Activated T-helper 9 cell treated with anti-CD3 and anti-CD28 coated beads, Interleukin-2, amount 50 U/mL, for 16 hours (primary cell): ENCODE results near the gene EXOC4.
"Not testable (repeated sequence)": the region's sequence is repeated elsewhere in the genome, so short reads cannot be mapped to it uniquely, and the experiment has no call there.

Experiments used
- DNase-seq: peaks from one replicate; pipeline ENCODE4 v3.0.0-alpha.2; 2020; ENCODE audit warnings: low read depth

Gene EXOC4

GRCh38 chr7:133635541-133635940, 382.7 kb downstream of the EXOC4 start:
- no peak for DNase-seq

GRCh38 chr7:133638857-133639256, 386.0 kb downstream of the EXOC4 start:
- DNase-seq, result no peak

DNA sequence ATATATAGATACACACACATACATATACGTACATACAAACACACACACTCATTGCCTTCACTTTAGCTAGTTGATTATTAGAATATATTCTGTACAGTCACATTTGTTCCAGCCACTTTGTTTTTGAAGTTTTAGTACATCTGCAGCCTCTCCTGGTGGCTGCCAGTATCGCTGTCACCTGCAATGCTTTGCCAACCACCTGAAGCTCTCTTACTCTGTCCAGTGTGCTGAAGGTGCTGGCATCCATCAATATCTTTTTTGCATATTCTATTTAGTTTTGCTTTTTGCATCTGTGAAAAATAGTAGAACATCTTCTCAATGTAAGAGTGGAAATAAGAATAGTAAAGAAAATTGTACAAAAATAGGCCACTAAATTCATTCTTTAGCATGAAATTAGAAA, 388.6 kb downstream of the EXOC4 start:
- no peak for DNase-seq

GRCh38 chr7:133642907-133643306, 390.0 kb downstream of the EXOC4 start:
- no peak for DNase-seq

GRCh38 chr7:133643652-133644051, 390.8 kb downstream of the EXOC4 start:
- DNase-seq, result not testable (repeated sequence)

GRCh38 chr7:133645884-133646391, 393.1 kb downstream of the EXOC4 start:
- DNase-seq, result no peak

- no peak for DNase-seq
Measured at GRCh38 chr7:133646472-133647315, 393.8 kb downstream of the EXOC4 start.

DNA sequence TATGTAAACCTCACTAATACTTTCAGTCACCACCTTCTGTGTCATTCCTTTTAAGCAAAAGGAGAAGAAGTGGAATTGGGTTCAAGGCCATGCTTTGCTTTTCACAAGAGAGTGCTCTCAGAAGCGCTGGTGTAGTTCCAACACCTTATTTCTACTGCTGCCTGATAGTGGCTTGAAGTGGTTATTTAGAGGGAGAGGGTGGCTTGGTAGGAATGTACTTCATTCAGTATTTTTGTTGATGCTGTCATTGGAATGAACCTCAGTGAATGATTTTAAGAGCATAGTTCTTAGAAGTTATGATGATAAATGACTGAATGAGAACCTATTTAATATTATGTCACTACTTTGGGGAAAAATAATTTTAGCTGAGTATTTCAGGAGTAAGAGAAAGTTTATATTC, 396.7 kb downstream of the EXOC4 start:
- no peak for DNase-seq

DNA sequence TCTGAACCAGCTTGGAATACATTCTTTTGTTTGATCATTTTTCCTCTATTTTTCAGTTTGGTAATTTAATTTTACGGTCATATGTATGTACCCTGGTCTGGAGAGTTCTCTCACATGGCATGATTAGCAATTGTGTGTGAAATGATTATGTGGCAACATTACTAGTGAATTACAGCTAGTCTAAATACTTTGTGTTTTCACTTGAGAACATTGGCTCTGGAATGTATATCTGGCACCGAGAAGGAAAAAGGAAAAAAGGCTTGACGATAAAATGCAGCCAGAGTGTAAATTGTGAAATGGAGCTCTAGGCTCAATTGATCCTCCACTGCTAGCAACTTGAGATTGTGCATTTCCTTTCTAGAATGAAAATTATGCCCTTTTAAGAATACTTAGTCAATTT, 397.2 kb downstream of the EXOC4 start:
- DNase-seq, result no peak

- DNase-seq, result no peak
Measured at GRCh38 chr7:133650487-133651300, 397.8 kb downstream of the EXOC4 start.

GRCh38 chr7:133652547-133652946, 399.7 kb downstream of the EXOC4 start:
- DNase-seq, result no peak

DNA sequence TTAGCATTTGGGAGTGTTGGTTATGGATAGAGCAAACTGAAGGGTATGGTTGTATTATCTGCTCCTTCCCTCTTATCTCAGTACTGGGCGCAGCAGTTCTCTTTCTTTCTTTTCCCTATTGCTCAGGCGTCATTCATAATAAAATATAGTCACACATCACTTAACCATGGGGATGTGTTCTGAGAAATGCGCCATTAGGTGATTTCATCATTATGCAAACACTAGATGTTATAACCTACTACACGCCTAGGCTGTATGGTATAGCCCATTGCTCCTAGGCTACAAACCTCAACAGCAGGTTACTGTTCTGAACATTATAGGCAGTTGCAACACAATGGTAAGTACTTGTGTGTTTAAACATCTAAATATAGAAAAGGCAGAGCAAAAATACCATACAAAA, 401.7 kb downstream of the EXOC4 start:
- no peak for DNase-seq

- DNase-seq, result no peak
Measured at GRCh38 chr7:133662276-133662675, 409.4 kb downstream of the EXOC4 start.

GRCh38 chr7:133662830-133663229, 410.0 kb downstream of the EXOC4 start:
- no peak for DNase-seq

GRCh38 chr7:133664528-133664927, 411.6 kb downstream of the EXOC4 start:
- no peak for DNase-seq

DNA sequence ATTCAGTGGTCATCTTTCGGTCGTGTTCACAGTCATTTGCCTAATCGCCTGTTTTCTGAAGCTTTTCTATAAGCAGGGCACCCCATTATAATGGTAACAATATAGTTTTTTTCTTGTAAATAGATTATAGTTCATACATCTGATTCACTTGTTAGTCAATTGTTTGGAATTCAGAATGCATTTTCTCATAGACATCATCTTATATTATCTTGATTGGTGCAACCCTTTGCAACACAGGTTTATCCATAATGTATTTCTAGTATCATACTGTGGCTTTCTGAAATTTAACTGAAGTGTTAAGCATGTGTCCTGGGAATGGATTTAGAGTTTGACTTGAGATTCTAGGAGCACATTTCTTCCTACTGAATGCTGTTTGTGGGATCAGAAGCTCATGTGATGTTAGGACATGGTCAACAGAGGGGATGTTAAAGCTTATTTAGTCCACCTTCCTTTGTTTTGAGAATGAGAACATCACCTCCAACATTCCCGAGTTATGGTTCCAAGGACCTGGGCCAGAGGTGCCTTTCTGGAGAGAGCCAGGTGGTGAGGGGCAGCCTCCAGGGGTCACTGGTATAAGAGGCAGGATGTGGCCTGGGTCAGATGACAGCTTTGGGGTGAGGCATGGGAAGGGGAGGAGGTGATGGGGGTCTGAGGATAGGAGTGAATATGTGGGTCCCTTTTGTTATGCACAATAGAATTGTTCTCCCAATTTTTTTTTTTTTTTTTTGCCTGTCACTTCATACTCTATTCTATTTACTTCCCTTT, 415.6 kb downstream of the EXOC4 start:
- no peak for DNase-seq

DNA sequence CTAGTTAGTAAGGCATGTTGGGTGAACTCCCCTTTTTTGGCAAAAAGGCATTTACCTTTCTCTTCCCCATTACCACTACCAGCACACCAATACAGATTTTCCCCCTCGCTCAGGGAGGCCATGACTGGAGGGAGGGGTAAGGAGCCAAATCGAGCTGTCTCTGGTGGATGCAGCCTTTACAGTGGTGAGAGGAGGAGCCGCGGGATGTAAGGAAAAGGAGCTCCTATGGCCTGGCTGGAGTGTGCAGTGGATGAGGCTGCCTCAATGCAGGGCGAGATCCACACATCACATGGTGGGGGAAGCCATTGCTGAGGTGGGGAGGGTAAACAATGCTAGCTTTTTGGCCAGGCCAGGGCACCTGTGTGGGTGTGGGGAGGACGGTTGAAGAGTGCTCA, 416.2 kb downstream of the EXOC4 start:
- no peak for DNase-seq

DNA sequence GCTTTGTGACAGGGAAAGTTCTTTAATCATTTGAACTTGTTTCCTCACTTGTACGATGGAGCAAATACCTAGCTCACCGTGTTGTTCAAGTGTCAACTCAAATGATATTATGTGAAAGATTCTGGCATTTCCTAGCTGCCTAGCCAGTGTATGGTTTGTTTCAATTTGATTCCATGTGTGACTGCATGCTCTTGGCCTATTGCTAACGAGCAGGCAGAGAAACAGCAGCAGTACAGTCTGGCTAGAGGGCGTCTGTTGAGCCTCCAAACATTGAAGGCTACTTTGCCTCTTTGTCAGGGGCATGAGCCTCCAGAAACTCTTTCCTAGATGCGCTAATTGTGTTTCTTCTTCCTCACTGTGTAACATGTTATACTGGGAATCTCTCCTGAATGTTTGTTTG, 417.4 kb downstream of the EXOC4 start:
- no peak for DNase-seq

- DNase-seq, result no peak
Measured at GRCh38 chr7:133672866-133673265, 420.0 kb downstream of the EXOC4 start.

GRCh38 chr7:133674079-133674763, 421.3 kb downstream of the EXOC4 start:
- DNase-seq, result no peak

DNA sequence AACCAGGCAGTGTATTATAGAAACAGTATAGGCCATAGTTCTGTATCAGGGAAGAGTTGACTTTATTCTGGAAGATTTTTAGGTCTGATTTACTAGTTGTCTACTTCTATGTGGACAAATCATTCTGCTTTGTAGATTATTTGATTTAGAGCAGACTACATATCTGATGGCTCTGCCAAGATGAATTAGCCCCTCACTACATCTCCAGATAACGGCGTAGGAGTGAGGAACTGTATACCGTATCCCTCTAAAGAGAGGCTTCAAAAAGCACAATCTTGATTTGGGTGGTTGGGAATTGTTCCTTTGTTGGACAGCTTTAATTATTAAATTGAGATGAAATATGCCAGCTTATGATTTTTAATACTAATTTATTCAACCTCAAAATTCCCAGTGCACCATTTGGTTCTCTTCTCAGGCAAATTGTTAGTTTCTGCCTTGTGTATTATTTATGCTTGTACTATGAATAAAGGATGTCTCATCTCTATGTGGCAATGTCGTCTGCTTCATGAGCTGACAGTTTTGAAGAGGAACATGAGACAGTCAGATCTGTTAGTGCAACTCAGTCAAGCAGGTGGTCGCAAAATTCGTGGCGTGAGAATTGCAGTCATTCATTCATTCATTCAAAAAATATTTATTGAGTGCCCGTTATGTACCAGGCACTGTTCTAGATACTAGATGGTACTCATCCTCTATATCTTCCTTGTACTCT, 422.8 kb downstream of the EXOC4 start:
- DNase-seq, result no peak
